Heart right ventricle (tissue), 16 donors: Measurements from ENCODE around the gene TMEM176A. TPM values are rescaled to one million over a fixed set of nuclear protein-coding genes. Genes with fewer than 3 reads are reported as not detected.

Experiments
- ATAC-seq, 8 donors: fragments of 200-7000 bp; cut with Tn5 transposase; one replicate each; pipeline ENCODE4 v1.9.1; 2020; ENCODE audit warnings: mild to moderate bottlenecking in 8 of 8, moderate library complexity in 8 of 8, moderate number of reproducible peaks in 1 of 8
- DNase-seq, 2 donors: peaks; one replicate each; pipeline ENCODE4 v3.0.0-alpha.2; 2020
- H3K27ac ChIP-seq, 10 donors: fragments of 200-600 bp; sonication (generic) in 2 of 10; one replicate each; pipeline versions ENCODE4 v1.5.0 to v1.8.0; 2020 to 2022; ENCODE audit warnings: mild to moderate bottlenecking in 3 of 10
- H3K27me3 ChIP-seq, 7 donors: fragments of 200-600 bp; one replicate each; pipeline ENCODE4 v1.8.0; 2021 to 2022; ENCODE audit warnings: mild to moderate bottlenecking in 2 of 7
- H3K36me3 ChIP-seq, 9 donors: fragments of 200-600 bp; sonication (generic) in 1 of 9; one replicate each; pipeline versions ENCODE4 v1.5.0 to v1.8.0; 2020 to 2022; ENCODE audit warnings: mild to moderate bottlenecking in 2 of 9
- H3K4me1 ChIP-seq, 9 donors: fragments of 200-600 bp; sonication (generic) in 1 of 9; one replicate each; pipeline versions ENCODE4 v1.5.0 to v1.8.0; 2020 to 2022; ENCODE audit warnings: mild to moderate bottlenecking in 4 of 9
- H3K4me3 ChIP-seq, 10 donors: fragments of 200-600 bp; sonication (generic) in 2 of 10; one replicate each; pipeline versions ENCODE4 v1.5.0 to v1.8.0; 2020 to 2022; ENCODE audit warnings: mild to moderate bottlenecking in 7 of 10, moderate library complexity in 2 of 10
- H3K9me3 ChIP-seq, 11 donors: fragments of 200-600 bp in 10 of 11; sonication (generic) in 2 of 11; one replicate each; pipeline versions ENCODE4 v1.5.0 to v1.8.0; 2013 to 2022; ENCODE audit warnings: mild to moderate bottlenecking in 2 of 11, control low read depth in 1 of 11, moderate library complexity in 1 of 11
- CTCF ChIP-seq, 9 donors: fragments of 200-600 bp; sonication (generic) in 2 of 9; IDR thresholded peaks; one replicate each; pipeline versions ENCODE4 v1.5.0 to v1.8.0; 2021 to 2022; ENCODE audit warnings: antibody characterized with exemption in 9 of 9, mild to moderate bottlenecking in 5 of 9, moderate library complexity in 1 of 9
- WGBS, 2 donors: extraction: QIAGEN DNeasy Blood & Tissue Kit; methylation state at CpG; one replicate each; pipeline ENCODE4 v1.1.7; 2013; ENCODE audit warnings: inconsistent platforms in 1 of 2; 5-methylcytosine and 5-hydroxymethylcytosine counted together
- intact Hi-C, 10 donors: fragments of 100-400 bp; cut with DNase I; formaldehyde crosslinking; loops; one replicate each; pipeline versions ENCODE4 v1.11.1 to v1.14.2; 2022
- polyA plus RNA-seq, 2 donors: library from polyadenylated mRNA; stranded (reverse); fragments of 200-250 nt; gene quantifications; one replicate each; pipeline ENCODE4 v1.2.3, GENCODE V29; 2013
- total RNA-seq, 10 donors: library from RNA; stranded (reverse); fragmentation: NEBNext Ultra II Directional in 3 of 10; extraction: Animal tissue kit (Norgen Biotek cat#: 25700) in 3 of 10; gene quantifications; one replicate each; pipeline versions ENCODE4 v1.2.1 to v1.2.4, GENCODE V29; 2021 to 2023
- donor health status: Arrhythmogenic right ventricular cardiomyopathy.
- donor health status: ischemic (EF 13 %, LVEDD 7.1; RV severe dilation, severe dysfunction).
- donor health status: healthy with polysubstance abuse.
- donor health status: DM: no; HTN: yes; CAD: no.
- donor health status: DM: no; HTN: no; CAD: no.
- donor health status: ischemic (EF 25% LVEDD 6.9; RV normal size, moderate dysfunction).
- donor health status: ischemic (EF 25% LVEDD 5.7; RV mildly dilated, moderate dysfunction).
- donor health status: healthy.
- donor health status: DM: yes; HTN: yes; CAD: no.
- donor health status: Ischemic cardiomyopathy.
- donor health status: ischemic (EF 35%, LVEDD 5.7; RV mildly dilated, moderate dysfunction).
- donor health status: nonischemic (EF 11% LVEDD 7.7; RV severe dilation, severe dysfunction).
- donor health status: DM: yes; HTN: yes; CAD: no.
- donor health status: PGD.
- donor health status: ischemic (EF 29% LVEDD 5.4; RV normal size, mild dysfunction).
- donor health status: nonischemic (EF 23%, LVEDD 6.1; RV moderate dilation, normal function).

Gene TMEM176A
- total and polyA plus RNA-seq, 12 donors: 12.1 to 86.6 (median 18.7) TPM

- DNase-seq (no peak), ATAC-seq (no peak)
- Histone ChIP-seq H3K27me3 (no peaks in the 10 kb centered on the region), H3K9me3 (no peaks in the 10 kb centered on the region), H3K27ac (peak overlapping the region in 1 of 10 donors; percentile 76), H3K36me3 (no peaks in the 10 kb centered on the region), H3K4me1 (peaks cover 0 to 63% (median 26%) of the 10 kb centered on the region in 9 donors), H3K4me3 (no peak overlapping the region)
- intact Hi-C loops: loop anchor here in 3 of 10 donors (5.0 kb wide), 2 partner anchors 40 to 95 kb away; no protein-coding TSS in a partner anchor
- 98 to 100% methylated on average over 2 of the region's 2 CpGs for WGBS, 2 donors
- no peak for TF ChIP-seq CTCF (IDR thresholded peaks at IDR 0.05)
Measured at GRCh38 chr7:150781961-150782360, 18.6 kb upstream of the TMEM176A start.

- Histone ChIP-seq H3K9me3 (no peaks in the 10 kb centered on the region), H3K36me3 (no peaks in the 10 kb centered on the region), H3K27me3 (no peaks in the 10 kb centered on the region), H3K4me3 (no peak overlapping the region), H3K4me1 (peaks cover 11 to 75% (median 47%) of the 10 kb centered on the region in 9 donors), H3K27ac (peak overlapping the region in 6 of 10 donors; percentile 49 to 91 (median 86))
- intact Hi-C loops: loop anchor here in 3 of 10 donors (5.0 kb wide), 2 partner anchors 38 to 93 kb away; no protein-coding TSS in a partner anchor
- 66% methylated on average over 9 of the region's 9 CpGs for WGBS, 2 donors
- DNase-seq: no peak
- no peak for ATAC-seq
- no peak for TF ChIP-seq CTCF (IDR thresholded peaks at IDR 0.05)
Measured at GRCh38 chr7:150784120-150784736, 16.3 kb upstream of the TMEM176A start.

GRCh38 chr7:150784954-150785353, 15.6 kb upstream of the TMEM176A start:
- WGBS, 2 donors: 50 to 52% methylated on average over 4 of the region's 4 CpGs
- peak; percentile 16 to 68 (median 39) for ATAC-seq
- TF ChIP-seq CTCF (IDR thresholded peaks at IDR 0.05): no peak
- Histone ChIP-seq H3K4me1 (peaks cover 11 to 77% (median 47%) of the 10 kb centered on the region in 9 donors), H3K9me3 (no peaks in the 10 kb centered on the region), H3K4me3 (no peak overlapping the region), H3K27ac (peak overlapping the region in 9 of 10 donors; percentile 20 to 91 (median 82)), H3K27me3 (no peaks in the 10 kb centered on the region), H3K36me3 (no peaks in the 10 kb centered on the region)
- peak in 1 of 2 donors; percentile 43 for DNase-seq
- intact Hi-C loops: loop anchor here in 5 of 10 donors (5.0 kb wide), 3 partner anchors 37 to 202 kb away; no protein-coding TSS in a partner anchor

- intact Hi-C loops: loop anchor here in 2 of 10 donors (5.0 kb wide), 1 partner anchor 200 kb away; no protein-coding TSS in a partner anchor
- ATAC-seq (peak; percentile 27 to 61 (median 52)), DNase-seq (peak; percentile 27 to 55)
- Histone ChIP-seq H3K9me3 (no peaks in the 10 kb centered on the region), H3K4me3 (peak overlapping the region in 1 of 10 donors; percentile 8), H3K27me3 (no peaks in the 10 kb centered on the region), H3K36me3 (peaks cover 0 to 14% (median 0%) of the 10 kb centered on the region in 9 donors), H3K4me1 (peaks cover 11 to 68% (median 54%) of the 10 kb centered on the region in 9 donors), H3K27ac (peak overlapping the region; percentile 3 to 91 (median 84))
- 33 to 38% methylated on average over 10 of the region's 10 CpGs for WGBS, 2 donors
- TF ChIP-seq CTCF (IDR thresholded peaks at IDR 0.05): peak in 4 of 9 donors; percentile 13 to 41 (median 32)
Measured at GRCh38 chr7:150787321-150788281, 13.0 kb upstream of the TMEM176A start.
